Epidermal melanocyte (primary cell): ENCODE results near the gene HOXB9.

Experiments
- DNase-seq: peaks from one replicate; pipeline ENCODE4 v3.0.0; 2011; ENCODE audit warnings: low spot score; ENCODE audit not compliant: insufficient read length

HOXB9 gene

GRCh38 chr17:48587276-48588073, 38.7 kb downstream of the HOXB9 start:
- no peak for DNase-seq

- DNase-seq: no peak
Measured at GRCh38 chr17:48586355-48587258, 39.6 kb downstream of the HOXB9 start.

- DNase-seq: no peak
Measured at GRCh38 chr17:48584223-48584741, 41.9 kb downstream of the HOXB9 start.

GRCh38 chr17:48583708-48584222, 42.4 kb downstream of the HOXB9 start:
- DNase-seq: no peak

GRCh38 chr17:48582750-48583069, 43.4 kb downstream of the HOXB9 start:
- DNase-seq: no peak

- DNase-seq: no peak
Measured at GRCh38 chr17:48579760-48580554, 46.2 kb downstream of the HOXB9 start.

GRCh38 chr17:48579471-48579759, 46.7 kb downstream of the HOXB9 start:
- DNase-seq: no peak

GRCh38 chr17:48578616-48579470, 47.3 kb downstream of the HOXB9 start:
- no peak for DNase-seq

GRCh38 chr17:48577946-48578615, 48.1 kb downstream of the HOXB9 start, which contains the start of gene HOXB4:
Gene HOXB4, minus strand, starts transcription at chr17:48578350. Its CDS starts 31 bp downstream, at chr17:48578319.
- DNase-seq: peak; percentile 90

- no peak for DNase-seq
Measured at GRCh38 chr17:48577330-48577945, 48.7 kb downstream of the HOXB9 start.

- DNase-seq: no peak
Measured at GRCh38 chr17:48576479-48577309, 49.5 kb downstream of the HOXB9 start.

- no peak for DNase-seq
Measured at GRCh38 chr17:48575673-48576478, 50.3 kb downstream of the HOXB9 start.

- no peak for DNase-seq
Measured at GRCh38 chr17:48575066-48575582, 51.0 kb downstream of the HOXB9 start.

GRCh38 chr17:48574505-48575065, 51.6 kb downstream of the HOXB9 start:
- no peak for DNase-seq

GRCh38 chr17:48571826-48572417, 54.2 kb downstream of the HOXB9 start:
- no peak for DNase-seq
